Activated CD4-positive, alpha-beta T cell treated with anti-CD3 and anti-CD28 coated beads, Interleukin-2, amount 10 ng/mL, durations not matched to agents 24 days and 14 days (primary cell): Measurements from ENCODE around the gene PDGFRB. TPM values are rescaled to one million over a fixed set of nuclear protein-coding genes. Genes with fewer than 3 reads are reported as not detected.

Source experiments
- DNase-seq: peaks from one replicate; pipeline ENCODE4 v3.0.0; 2022
- H3K27ac Mint-ChIP-seq: one replicate; pipeline ENCODE4 v1.8.0; 2022; ENCODE audit warnings: mild to moderate bottlenecking, mixed read lengths
- H3K27me3 Mint-ChIP-seq: one replicate; pipeline ENCODE4 v1.8.0; 2022; ENCODE audit warnings: mixed read lengths
- H3K36me3 Mint-ChIP-seq: one replicate; pipeline ENCODE4 v1.8.0; 2022; ENCODE audit warnings: low read depth, mild to moderate bottlenecking, mixed read lengths
- H3K4me1 Mint-ChIP-seq: one replicate; pipeline ENCODE4 v1.8.0; 2021; ENCODE audit warnings: mixed read lengths
- H3K4me3 Mint-ChIP-seq: one replicate; pipeline ENCODE4 v1.8.0; 2022; ENCODE audit warnings: mild to moderate bottlenecking, moderate library complexity, mixed read lengths
- H3K9me3 Mint-ChIP-seq: one replicate; pipeline ENCODE4 v1.8.0; 2021; ENCODE audit warnings: mixed read lengths
- intact Hi-C: fragments of 100-400 bp; cut with micrococcal nuclease; formaldehyde crosslinking; loops from one replicate; pipeline ENCODE4 v1.15.1; 2023
- total RNA-seq: library from RNA; stranded (reverse); gene quantifications from 2 replicates; pipeline ENCODE4 v1.2.3, GENCODE V29; 2022

The PDGFRB gene
- total RNA-seq, 1 donor from 2014 or later: 1.5 TPM

DNA sequence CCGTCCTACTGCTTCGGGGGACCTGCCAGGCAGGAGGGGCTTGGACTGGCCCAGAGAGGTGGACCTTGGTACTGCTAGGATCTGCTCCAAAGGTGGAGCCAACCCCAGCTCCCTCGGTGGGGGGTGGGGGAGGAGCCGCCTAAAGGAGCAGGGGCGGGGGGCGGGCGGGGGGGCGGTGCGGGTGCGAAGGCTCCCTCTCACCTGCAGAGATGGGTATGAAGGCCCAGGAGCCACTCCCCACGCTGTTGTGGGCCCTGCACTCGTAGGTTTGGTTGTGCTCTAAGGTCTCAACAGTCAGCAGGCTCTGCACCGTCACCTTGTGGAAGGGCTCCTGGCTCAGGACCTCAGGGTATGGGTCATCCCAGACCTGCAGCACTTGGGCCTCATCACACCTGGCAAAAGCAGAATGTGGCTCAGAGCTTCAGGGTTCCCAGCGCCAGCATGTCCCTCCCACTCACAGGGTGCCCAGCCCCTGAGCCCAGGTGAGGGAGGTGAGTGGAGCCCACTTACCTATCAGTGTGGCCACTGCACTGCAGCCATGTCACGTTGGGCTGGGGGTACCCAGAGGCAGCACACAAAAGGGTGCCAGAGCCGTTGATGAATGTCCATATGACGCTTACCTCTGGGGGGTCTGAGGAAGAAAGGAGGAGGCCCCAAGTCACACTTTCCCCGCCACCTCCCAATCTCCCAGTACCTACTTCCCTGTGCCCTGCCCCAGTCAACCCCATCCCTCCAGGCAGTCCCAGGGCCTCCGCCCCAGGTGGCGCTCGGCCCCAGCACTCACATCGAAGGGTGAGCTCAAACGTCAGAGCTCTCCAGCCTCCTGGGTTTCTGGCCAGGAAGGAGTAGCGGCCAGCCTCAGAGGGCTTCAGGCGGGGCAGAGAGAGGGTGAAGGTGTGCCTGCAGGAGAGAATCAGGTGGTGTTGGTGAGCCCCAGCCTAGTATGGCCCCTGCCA is 85.7 kb downstream of the PDGFRB start:
- H3K27me3 Mint-ChIP-seq: no peaks in the 10 kb centered on the region
- intact Hi-C loops: no loop called here
- H3K27ac Mint-ChIP-seq: no peak overlapping the region
- DNase-seq: no peak
- no peaks in the 10 kb centered on the region for H3K36me3 Mint-ChIP-seq
- H3K9me3 Mint-ChIP-seq: no peaks in the 10 kb centered on the region
- no peak overlapping the region for H3K4me3 Mint-ChIP-seq
- H3K4me1 Mint-ChIP-seq: peaks cover 15% of the 10 kb centered on the region

DNA sequence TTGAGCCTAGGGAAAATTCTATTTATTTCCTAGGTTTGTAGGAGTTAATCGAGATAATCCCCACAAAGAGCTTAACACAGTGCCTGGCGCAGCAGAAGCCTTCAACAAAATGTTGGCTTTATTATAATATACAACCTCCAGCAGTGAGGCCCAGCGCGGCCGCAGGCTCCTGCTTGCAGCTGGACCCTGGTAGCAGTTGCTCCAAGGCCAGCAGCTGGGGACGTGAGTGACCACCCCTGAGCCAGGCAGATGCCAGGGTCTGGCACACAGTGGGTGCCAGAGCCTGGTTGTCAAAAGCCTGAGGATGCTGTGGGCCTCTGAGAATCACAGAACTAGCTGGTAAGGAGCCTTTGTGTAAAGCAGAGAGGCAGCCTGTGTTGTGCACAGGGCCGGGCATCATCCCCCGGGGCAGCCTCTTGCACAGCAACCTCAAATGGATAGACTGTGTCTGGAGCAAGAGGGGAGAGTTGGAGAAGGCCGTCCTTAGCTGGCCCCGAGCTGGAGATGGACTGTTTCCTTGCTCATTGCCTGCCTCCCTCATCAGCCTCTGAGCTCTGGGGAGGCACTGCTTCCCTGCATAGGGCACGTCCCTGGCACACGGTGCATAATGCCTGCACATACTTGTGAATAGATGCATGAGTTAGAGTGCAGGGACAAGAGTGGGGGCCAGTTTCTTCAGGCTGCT is 86.5 kb downstream of the PDGFRB start:
- Mint-ChIP-seq H3K4me3 (no peak overlapping the region), H3K36me3 (no peaks in the 10 kb centered on the region), H3K4me1 (peaks cover 15% of the 10 kb centered on the region), H3K27ac (no peak overlapping the region), H3K27me3 (no peaks in the 10 kb centered on the region), H3K9me3 (no peaks in the 10 kb centered on the region)
- intact Hi-C loops: no loop called here
- DNase-seq: no peak

GRCh38 chr5:150068472-150068871 is 87.2 kb downstream of the PDGFRB start:
- intact Hi-C loops: no loop called here
- Mint-ChIP-seq H3K27me3 (no peaks in the 10 kb centered on the region), H3K9me3 (no peaks in the 10 kb centered on the region), H3K36me3 (no peaks in the 10 kb centered on the region), H3K4me1 (peaks cover 15% of the 10 kb centered on the region), H3K27ac (no peak overlapping the region), H3K4me3 (no peak overlapping the region)
- no peak for DNase-seq

DNA sequence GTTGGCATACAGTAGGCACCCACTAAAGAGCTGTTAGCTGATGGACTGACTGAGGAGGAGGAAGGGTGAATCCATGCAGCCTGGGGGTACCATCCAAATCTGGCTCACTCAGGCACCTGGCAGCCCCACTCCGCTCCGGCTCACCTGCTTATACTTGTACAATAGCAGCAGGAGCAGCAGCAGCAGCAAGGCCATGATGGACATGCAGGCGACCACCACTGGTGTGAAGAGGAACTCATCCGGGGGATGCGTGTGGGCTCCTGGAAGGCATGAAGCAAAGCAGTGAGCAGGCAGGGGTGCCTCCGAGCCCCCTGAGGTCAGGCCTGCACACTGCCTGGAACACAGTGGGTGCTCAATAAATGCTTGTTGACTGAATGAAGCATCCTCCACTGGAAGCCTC is 87.6 kb downstream of the PDGFRB start:
- Mint-ChIP-seq H3K36me3 (no peaks in the 10 kb centered on the region), H3K9me3 (no peaks in the 10 kb centered on the region), H3K4me1 (peaks cover 15% of the 10 kb centered on the region), H3K27ac (no peak overlapping the region), H3K4me3 (no peak overlapping the region), H3K27me3 (no peaks in the 10 kb centered on the region)
- intact Hi-C loops: no loop called here
- no peak for DNase-seq

GRCh38 chr5:150067405-150067960 is 88.2 kb downstream of the PDGFRB start:
- Mint-ChIP-seq H3K4me1 (peaks cover 15% of the 10 kb centered on the region), H3K27ac (peak overlapping the region; percentile 75), H3K36me3 (no peaks in the 10 kb centered on the region), H3K27me3 (no peaks in the 10 kb centered on the region), H3K4me3 (no peak overlapping the region), H3K9me3 (no peaks in the 10 kb centered on the region)
- no peak for DNase-seq
- intact Hi-C loops: no loop called here

DNA sequence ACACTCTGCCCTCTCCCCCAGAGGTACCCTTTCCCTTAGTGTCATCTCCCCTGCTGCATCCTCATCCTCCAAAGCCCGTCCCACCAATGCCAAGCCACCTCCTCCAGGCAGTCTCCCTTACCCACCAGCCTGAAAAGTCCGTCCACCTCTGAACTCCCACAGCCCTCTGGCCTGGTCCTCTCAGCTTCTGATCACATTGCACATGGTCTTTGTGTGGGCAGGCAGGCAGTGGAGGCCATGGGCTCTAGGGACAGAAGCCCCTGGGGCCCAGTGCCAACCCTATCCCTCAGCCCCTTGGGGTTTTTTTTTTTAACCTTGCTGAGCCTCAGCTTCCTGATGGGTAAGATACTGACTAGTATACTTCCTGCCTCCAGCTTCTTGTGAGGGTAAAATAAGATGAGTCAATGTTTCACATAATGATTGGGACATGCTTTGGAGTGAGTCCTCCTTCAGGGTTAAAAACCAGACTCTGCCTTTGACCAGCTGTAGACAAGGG is 88.7 kb downstream of the PDGFRB start:
- Mint-ChIP-seq H3K4me3 (peak overlapping the region; percentile 30), H3K9me3 (no peaks in the 10 kb centered on the region), H3K27me3 (no peaks in the 10 kb centered on the region), H3K4me1 (peaks cover 15% of the 10 kb centered on the region), H3K27ac (peak overlapping the region; percentile 75), H3K36me3 (no peaks in the 10 kb centered on the region)
- no peak for DNase-seq
- intact Hi-C loops: no loop called here

- DNase-seq: no peak
Measured at GRCh38 chr5:150066436-150066835, 89.2 kb downstream of the PDGFRB start.

GRCh38 chr5:150065886-150066285 is 89.8 kb downstream of the PDGFRB start:
- no peak for DNase-seq
- Mint-ChIP-seq H3K27me3 (no peaks in the 10 kb centered on the region), H3K36me3 (no peaks in the 10 kb centered on the region), H3K4me3 (no peak overlapping the region), H3K9me3 (no peaks in the 10 kb centered on the region), H3K4me1 (peaks cover 15% of the 10 kb centered on the region), H3K27ac (no peak overlapping the region)
- intact Hi-C loops: no loop called here

More at GRCh38 chr5:150066436-150066835, 89.2 kb downstream of the PDGFRB start:
- H3K27ac Mint-ChIP-seq: peak overlapping the region; percentile 75
- H3K4me3 Mint-ChIP-seq: no peak overlapping the region
- no peaks in the 10 kb centered on the region for H3K36me3 Mint-ChIP-seq
- intact Hi-C loops: no loop called here
- H3K27me3 Mint-ChIP-seq: no peaks in the 10 kb centered on the region
- H3K9me3 Mint-ChIP-seq: no peaks in the 10 kb centered on the region
- peaks cover 15% of the 10 kb centered on the region for H3K4me1 Mint-ChIP-seq

- Mint-ChIP-seq H3K27me3 (no peaks in the 10 kb centered on the region), H3K4me3 (no peak overlapping the region), H3K4me1 (peaks cover 15% of the 10 kb centered on the region), H3K9me3 (no peaks in the 10 kb centered on the region), H3K36me3 (no peaks in the 10 kb centered on the region), H3K27ac (no peak overlapping the region)
- no peak for DNase-seq
- intact Hi-C loops: no loop called here
Measured at GRCh38 chr5:150065346-150065745, 90.3 kb downstream of the PDGFRB start.

- Mint-ChIP-seq H3K36me3 (no peaks in the 10 kb centered on the region), H3K4me1 (peaks cover 15% of the 10 kb centered on the region), H3K4me3 (no peak overlapping the region), H3K27ac (no peak overlapping the region), H3K27me3 (no peaks in the 10 kb centered on the region), H3K9me3 (no peaks in the 10 kb centered on the region)
- intact Hi-C loops: no loop called here
- no peak for DNase-seq
Measured at GRCh38 chr5:150064681-150065220, 90.9 kb downstream of the PDGFRB start.

Other genes starting within 250 kb of the PDGFRB start
- gene PDE6A, start 211.1 kb downstream of the PDGFRB start, total RNA-seq: not detected in 2 replicates
- gene SLC26A2, start 195.1 kb downstream of the PDGFRB start, total RNA-seq: 8.3 and 9.0 TPM in 2 replicates
- gene TIGD6, start 155.2 kb downstream of the PDGFRB start, total RNA-seq: 2.5 TPM in 2 replicates
- 43.1 and 47.8 TPM in 2 replicates for gene HMGXB3, start 155.1 kb downstream of the PDGFRB start, total RNA-seq
- gene CSF1R, start 69.3 kb downstream of the PDGFRB start, total RNA-seq: 0.14 TPM in 1 of 2 replicates, not detected in the other
- gene CDX1, start 10.9 kb upstream of the PDGFRB start, total RNA-seq: not detected in 2 replicates
- gene SLC6A7, start 34.2 kb upstream of the PDGFRB start, total RNA-seq: not detected in 2 replicates
- gene CAMK2A, start 133.9 kb upstream of the PDGFRB start, total RNA-seq: not detected in 2 replicates
- gene ARSI, start 147.1 kb upstream of the PDGFRB start, total RNA-seq: not detected in 2 replicates
- 130 and 140 TPM in 2 replicates for gene TCOF1, start 201.9 kb upstream of the PDGFRB start, total RNA-seq